SK-N-MC (cell line): Measurements from ENCODE around the gene SIPA1L3.

ENCODE experiments used
- DNase-seq: peaks from one replicate; pipeline ENCODE4 v3.0.0-alpha.2; 2011; ENCODE audit warnings: low read depth, low spot score
- H3K27ac ChIP-seq: fragments of 200-600 bp; sonication (generic); 2 replicates; pipeline ENCODE4 v1.5.1; 2016; ENCODE audit warnings: mixed run types
- H3K36me3 ChIP-seq: fragments of 200-600 bp; sonication (generic); 2 replicates; pipeline ENCODE4 v1.6.1; 2017; ENCODE audit warnings: antibody characterized with exemption, low read length, mixed read lengths; ENCODE audit not compliant: insufficient read depth
- H3K4me3 ChIP-seq: fragments of 200-600 bp; sonication (generic); 2 replicates; pipeline ENCODE4 v1.5.1; 2016
- H3K9ac ChIP-seq: fragments of 200-600 bp; sonication (generic); 2 replicates; pipeline ENCODE4 v1.8.0; 2017; ENCODE audit warnings: mixed run types, mixed read lengths; ENCODE audit not compliant: insufficient read length
- H3K9me3 ChIP-seq: fragments of 200-600 bp; sonication (generic); 2 replicates; pipeline ENCODE4 v1.6.1; 2017; ENCODE audit warnings: low read depth, mild to moderate bottlenecking, antibody characterized with exemption, low read length, moderate library complexity, mixed read lengths
- EZH2 ChIP-seq: fragments of 200-600 bp; sonication (generic); IDR thresholded peaks from one replicate; pipeline ENCODE4 v1.6.1; 2017; ENCODE audit warnings: antibody characterized with exemption
- FOXP2 ChIP-seq: optimal IDR thresholded peaks from 2 replicates; pipeline ENCODE3; 2011; ENCODE audit warnings: mild to moderate bottlenecking, moderate library complexity; ENCODE audit not compliant: insufficient read depth; ENCODE audit errors: extremely low read length, control extremely low read depth
- POLR2AphosphoS5 ChIP-seq: IDR thresholded peaks from 2 replicates; pipeline ENCODE4 v1.6.1; 2012; ENCODE audit warnings: mild to moderate bottlenecking, low read depth, low read length, borderline replicate concordance

SIPA1L3 gene

DNA sequence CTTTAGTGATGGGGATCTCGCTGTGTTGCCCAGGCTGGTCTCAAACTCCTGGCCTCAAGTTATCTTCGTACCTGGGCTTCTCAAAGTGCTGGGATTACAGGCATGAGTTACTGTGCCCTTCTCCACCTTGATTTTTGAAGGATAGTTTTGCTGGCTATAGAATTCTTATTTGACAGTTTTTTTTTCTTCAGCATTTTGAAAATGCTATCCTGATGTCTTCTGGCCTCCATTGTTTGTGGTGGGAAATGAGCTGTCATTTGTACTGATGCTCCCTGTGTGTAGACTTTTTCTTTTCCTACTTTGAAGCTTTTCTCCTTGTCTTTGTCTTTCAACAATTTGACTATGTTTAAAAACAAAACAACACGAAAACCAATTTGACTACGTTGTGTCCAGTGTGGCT lies 54.2 kb downstream of the SIPA1L3 start:
- Histone ChIP-seq H3K27ac (no peak overlapping the region), H3K9ac (no peak overlapping the region), H3K9me3 (no peaks in the 10 kb centered on the region), H3K36me3 (no peaks in the 10 kb centered on the region), H3K4me3 (no peak overlapping the region)
- TF ChIP-seq EZH2: no peak
- TF ChIP-seq FOXP2: no peak
- no peak for TF ChIP-seq POLR2AphosphoS5
- DNase-seq: no peak

DNA sequence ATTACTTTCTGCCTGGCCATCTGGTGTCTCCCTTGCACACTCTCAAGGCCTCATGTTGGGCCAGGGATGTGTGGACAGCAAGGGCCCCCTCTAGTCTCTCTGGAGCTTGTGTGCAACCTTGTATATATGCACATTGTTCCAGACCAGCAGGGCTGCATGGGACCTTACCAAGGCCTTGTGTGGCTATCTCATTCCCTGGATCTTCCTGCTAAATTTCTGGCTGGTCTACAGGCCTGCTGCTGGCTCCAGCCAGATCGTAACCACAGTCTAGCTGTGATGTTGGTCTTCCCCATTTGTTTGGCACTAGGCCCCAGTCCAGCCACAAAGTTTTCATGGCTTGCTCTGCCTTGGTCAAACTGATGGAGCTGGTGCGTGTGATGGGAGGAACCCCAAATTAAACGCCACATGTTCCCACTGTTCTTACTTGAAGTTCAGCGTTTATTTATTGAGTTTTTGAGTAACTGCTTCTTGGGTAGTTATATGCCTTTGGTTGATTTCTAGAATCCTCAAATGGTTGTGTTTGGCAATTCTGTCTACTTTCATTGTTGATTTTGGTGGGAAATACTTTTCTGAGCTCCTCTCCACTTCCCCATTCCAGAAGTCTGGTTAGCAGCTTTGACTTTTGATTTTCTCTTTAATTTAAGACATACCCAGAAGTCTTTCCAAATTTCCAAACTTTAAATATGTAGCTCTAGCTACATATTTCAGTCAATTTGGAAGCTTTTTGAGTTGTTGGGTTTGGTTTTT lies 56.4 kb downstream of the SIPA1L3 start:
- no peak overlapping the region for H3K27ac ChIP-seq
- H3K9me3 ChIP-seq: no peaks in the 10 kb centered on the region
- H3K4me3 ChIP-seq: no peak overlapping the region
- TF ChIP-seq FOXP2 (no peak), POLR2AphosphoS5 (no peak), EZH2 (no peak)
- no peaks in the 10 kb centered on the region for H3K36me3 ChIP-seq
- no peak overlapping the region for H3K9ac ChIP-seq
- no peak for DNase-seq

DNA sequence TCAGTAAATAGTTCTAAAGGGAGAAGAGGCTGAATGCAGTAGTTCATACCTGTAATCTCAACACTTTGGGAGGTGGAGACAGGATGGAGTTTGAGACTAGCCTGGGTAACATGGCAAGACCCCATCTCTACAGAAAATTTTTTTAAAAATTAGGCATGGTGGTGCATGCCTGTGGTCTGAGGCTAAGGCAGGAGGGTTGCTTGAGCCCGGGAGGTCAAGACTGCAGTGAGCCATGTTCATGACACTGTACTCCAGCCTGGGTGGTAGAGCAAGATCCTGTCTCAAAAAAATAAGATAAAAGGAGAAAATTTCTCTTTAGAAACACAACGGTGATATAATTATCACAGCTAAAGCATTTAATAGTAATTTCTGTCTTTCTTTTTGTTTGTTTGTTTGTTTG lies 57.1 kb downstream of the SIPA1L3 start:
- no peak overlapping the region for H3K27ac ChIP-seq
- DNase-seq: no peak
- H3K36me3 ChIP-seq: no peaks in the 10 kb centered on the region
- no peaks in the 10 kb centered on the region for H3K9me3 ChIP-seq
- H3K4me3 ChIP-seq: no peak overlapping the region
- no peak for TF ChIP-seq POLR2AphosphoS5
- H3K9ac ChIP-seq: no peak overlapping the region

DNA sequence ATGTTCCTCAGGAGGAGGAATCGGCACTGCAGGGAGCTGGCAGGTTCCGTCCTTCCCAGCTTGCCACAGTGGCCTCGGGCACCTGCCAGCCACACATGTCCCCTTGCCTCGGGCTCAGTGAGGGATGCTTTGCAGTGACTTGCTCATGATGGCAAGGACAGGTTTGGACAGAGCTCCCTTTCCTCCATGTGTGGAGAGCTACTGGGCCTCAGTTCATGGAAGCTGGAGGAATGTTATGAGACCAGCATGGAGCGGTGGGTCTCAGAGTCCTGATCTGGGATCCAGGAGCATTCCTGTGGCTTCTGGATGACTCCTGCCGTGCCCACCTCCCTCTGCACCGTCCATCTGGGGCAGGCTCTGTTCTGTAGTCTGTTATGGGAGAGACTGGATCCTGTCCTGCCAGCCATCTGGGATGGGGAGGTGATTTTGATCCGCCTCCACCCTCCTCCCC lies 59.2 kb downstream of the SIPA1L3 start:
- TF ChIP-seq EZH2: no peak
- no peak for TF ChIP-seq FOXP2
- no peak for TF ChIP-seq POLR2AphosphoS5
- Histone ChIP-seq H3K9ac (no peak overlapping the region), H3K4me3 (no peak overlapping the region), H3K9me3 (no peaks in the 10 kb centered on the region), H3K36me3 (no peaks in the 10 kb centered on the region), H3K27ac (no peak overlapping the region)
- DNase-seq: no peak

DNA sequence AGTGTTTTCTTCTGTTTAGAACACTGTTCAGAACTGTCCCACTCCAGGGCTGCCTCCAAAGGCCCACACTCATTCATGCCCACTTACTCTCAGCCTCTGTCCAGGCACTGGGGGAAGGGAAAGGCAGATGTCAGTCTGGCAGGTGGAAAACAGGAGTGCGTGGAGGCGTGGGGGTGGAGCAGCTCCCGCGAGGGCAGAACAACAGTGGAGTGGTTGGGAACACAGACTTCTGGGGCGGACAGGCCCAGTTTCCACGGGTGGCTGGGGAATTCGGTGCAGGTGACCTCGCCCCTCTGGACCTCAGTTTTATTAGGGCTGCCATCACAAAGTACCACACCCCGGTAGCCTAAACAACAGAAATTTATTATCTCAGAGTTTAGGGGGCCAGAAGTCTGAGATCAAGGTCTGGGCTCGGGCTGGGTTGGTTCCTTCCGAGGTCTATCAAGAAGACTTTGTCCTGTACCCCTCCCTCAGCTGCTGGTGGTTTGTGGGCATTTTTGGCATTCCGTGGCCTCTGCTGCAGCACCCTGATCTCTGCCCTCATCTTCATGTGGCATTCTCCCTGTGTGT lies 59.7 kb downstream of the SIPA1L3 start:
- DNase-seq: no peak
- Histone ChIP-seq H3K9ac (no peak overlapping the region), H3K9me3 (no peaks in the 10 kb centered on the region), H3K36me3 (no peaks in the 10 kb centered on the region), H3K4me3 (no peak overlapping the region), H3K27ac (no peak overlapping the region)
- TF ChIP-seq POLR2AphosphoS5 (no peak), EZH2 (no peak), FOXP2 (no peak)

DNA sequence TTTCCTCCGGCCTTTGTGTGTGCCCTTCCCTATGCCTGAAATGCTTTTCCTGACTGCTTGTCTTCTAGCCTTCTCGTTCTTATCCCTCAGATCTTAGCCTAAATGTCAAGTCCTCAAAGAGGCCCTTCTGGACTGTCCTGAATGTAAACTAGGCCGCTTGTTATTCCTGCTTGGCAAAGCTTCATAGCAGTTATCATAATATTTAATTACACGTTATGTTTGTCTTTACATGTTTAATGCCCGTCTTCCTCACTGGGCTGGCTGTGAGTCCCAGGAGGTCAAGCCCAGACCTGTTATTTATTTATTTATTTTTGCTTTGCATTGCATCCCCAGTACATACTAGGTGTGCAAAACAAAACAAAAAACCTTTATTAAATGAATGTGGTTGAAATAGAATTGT lies 62.7 kb downstream of the SIPA1L3 start:
- no peaks in the 10 kb centered on the region for H3K9me3 ChIP-seq
- no peak overlapping the region for H3K27ac ChIP-seq
- TF ChIP-seq EZH2 (no peak), POLR2AphosphoS5 (no peak), FOXP2 (no peak)
- H3K9ac ChIP-seq: no peak overlapping the region
- H3K4me3 ChIP-seq: no peak overlapping the region
- no peak for DNase-seq
- H3K36me3 ChIP-seq: no peaks in the 10 kb centered on the region

DNA sequence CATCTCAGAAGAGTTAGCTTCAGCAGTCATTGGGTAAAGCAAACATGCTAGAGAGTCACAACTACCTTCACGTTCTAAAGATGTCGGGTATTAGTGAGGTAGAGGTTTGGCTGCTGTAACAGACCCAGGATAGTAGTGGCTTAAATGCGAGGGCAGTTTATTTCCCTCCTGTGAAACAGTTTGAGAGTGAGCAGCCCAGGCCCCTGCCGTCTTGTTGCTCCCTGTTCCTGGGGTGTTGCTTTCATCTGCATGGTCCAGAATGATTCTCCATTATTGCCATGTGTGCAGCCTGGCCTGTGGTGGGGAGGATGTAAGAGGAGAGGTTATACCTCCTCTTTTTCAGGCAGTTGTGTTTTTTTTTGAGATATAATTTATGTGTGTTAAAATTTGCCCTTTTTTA lies 63.7 kb downstream of the SIPA1L3 start:
- no peak overlapping the region for H3K27ac ChIP-seq

DNA sequence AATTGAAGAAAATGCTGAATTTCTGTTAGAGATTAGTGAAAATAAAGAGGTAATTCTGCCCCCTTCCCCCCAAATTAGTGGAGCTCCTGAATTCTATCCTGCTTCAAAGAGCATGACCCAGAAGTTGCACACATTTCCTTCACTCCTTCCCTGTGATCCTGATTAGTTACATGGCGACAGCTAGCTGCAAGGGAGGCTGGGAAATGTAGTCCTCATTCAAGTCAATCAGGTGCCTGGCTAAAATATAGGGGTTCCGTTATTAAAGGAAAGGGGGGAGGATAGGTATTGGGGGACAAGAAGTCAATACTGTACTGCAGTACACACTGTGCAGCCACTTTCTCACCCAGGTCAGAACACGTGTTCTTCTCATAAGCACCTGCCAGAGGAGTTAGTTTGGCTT lies 65.8 kb downstream of the SIPA1L3 start:
- no peak overlapping the region for H3K4me3 ChIP-seq
- no peak overlapping the region for H3K27ac ChIP-seq
- H3K9me3 ChIP-seq: no peaks in the 10 kb centered on the region
- TF ChIP-seq EZH2: no peak
- no peak for TF ChIP-seq POLR2AphosphoS5
- TF ChIP-seq FOXP2: no peak
- no peaks in the 10 kb centered on the region for H3K36me3 ChIP-seq
- H3K9ac ChIP-seq: no peak overlapping the region
- DNase-seq: no peak

More for the DNA sequence above, 63.7 kb downstream of the SIPA1L3 start:
- TF ChIP-seq POLR2AphosphoS5: no peak
- TF ChIP-seq FOXP2: no peak
- TF ChIP-seq EZH2: no peak
- no peaks in the 10 kb centered on the region for H3K36me3 ChIP-seq
- no peak for DNase-seq
- no peak overlapping the region for H3K9ac ChIP-seq
- H3K9me3 ChIP-seq: no peaks in the 10 kb centered on the region
- no peak overlapping the region for H3K4me3 ChIP-seq
